Activated naive CD4-positive, alpha-beta T cell treated with anti-CD3 and anti-CD28 coated beads for 36 hours (primary cell): Measurements from ENCODE around the gene THAP6. TPM values are rescaled to one million over a fixed set of nuclear protein-coding genes. Genes with fewer than 3 reads are reported as not detected.

Source experiments
- CTCF ChIA-PET: fragments of 350-600 bp; sonication (Branson Sonifier 250); formaldehyde crosslinking; loops from one replicate; lab custom pipeline; 2021; ENCODE audit warnings: antibody characterized with exemption; lab: Charles Lee
- DNase-seq: peaks from one replicate; pipeline ENCODE4 v3.0.0-alpha.2; 2020
- H3K27ac Mint-ChIP-seq: one replicate; pipeline ENCODE4 v1.8.0; 2021; ENCODE audit warnings: mild to moderate bottlenecking, mixed read lengths
- H3K27me3 Mint-ChIP-seq: one replicate; pipeline ENCODE4 v1.8.0; 2021; ENCODE audit warnings: low read depth, mixed read lengths
- H3K36me3 Mint-ChIP-seq: one replicate; pipeline ENCODE4 v1.8.0; 2021; ENCODE audit warnings: low read depth, mixed read lengths
- H3K4me1 Mint-ChIP-seq: one replicate; pipeline ENCODE4 v1.8.0; 2021; ENCODE audit warnings: low read depth, mixed read lengths
- H3K4me3 Mint-ChIP-seq: one replicate; pipeline ENCODE4 v1.8.0; 2021; ENCODE audit warnings: mild to moderate bottlenecking, moderate library complexity, mixed read lengths
- H3K9me3 Mint-ChIP-seq: one replicate; pipeline ENCODE4 v1.8.0; 2021; ENCODE audit warnings: mixed read lengths
- intact Hi-C: fragments of 100-400 bp; cut with micrococcal nuclease; formaldehyde crosslinking; loops from one replicate; pipeline ENCODE4 v1.15.1; 2023
- total RNA-seq, 2 experiments: library from RNA; stranded (reverse); gene quantifications; one replicate each; pipeline ENCODE4 v1.2.3, GENCODE V29; 2021

Gene THAP6
- total RNA-seq, 2 experiments from 2014 or later = 14.3 to 15.4 TPM

GRCh38 chr4:75555294-75556164 lies 41.3 kb downstream of the THAP6 start, which contains the start of gene ODAPH:
ODAPH (plus strand) TSS chr4:75556066; CDS start chr4:75556083, 17 bp downstream.
- DNase-seq = no peak
- H3K27ac Mint-ChIP-seq = no peak within 1 kb of the TSS
- no peaks in the 10 kb centered on the region for H3K36me3 Mint-ChIP-seq
- CTCF ChIA-PET = no interaction called here
- H3K9me3 Mint-ChIP-seq = no peaks in the 10 kb centered on the region
- intact Hi-C loops = no loop called here
- peaks cover 2% of the 10 kb centered on the region for H3K27me3 Mint-ChIP-seq
- H3K4me3 Mint-ChIP-seq = no peak within 1 kb of the TSS
- H3K4me1 Mint-ChIP-seq = no peaks in the 10 kb centered on the region

- CTCF ChIA-PET = interaction anchor here (0.5 to 0.7 kb wide), 3 partner anchors 44 to 290 kb away, joined by 3 to 6 read pairs (median 3); no protein-coding TSS in a partner anchor
- intact Hi-C loops = no loop called here
Measured at GRCh38 chr4:75557696-75558095, 43.4 kb downstream of the THAP6 start.

GRCh38 chr4:75561789-75562188 lies 47.5 kb downstream of the THAP6 start:
- no peak overlapping the region for H3K4me3 Mint-ChIP-seq
- intact Hi-C loops = no loop called here
- no peak for DNase-seq
- CTCF ChIA-PET = no interaction called here
- no peaks in the 10 kb centered on the region for H3K4me1 Mint-ChIP-seq
- no peaks in the 10 kb centered on the region for H3K9me3 Mint-ChIP-seq
- peaks cover 8% of the 10 kb centered on the region for H3K27me3 Mint-ChIP-seq
- H3K36me3 Mint-ChIP-seq = no peaks in the 10 kb centered on the region
- no peak overlapping the region for H3K27ac Mint-ChIP-seq

More at GRCh38 chr4:75557696-75558095, 43.4 kb downstream of the THAP6 start:
- Mint-ChIP-seq H3K27ac (no peak overlapping the region), H3K4me1 (no peaks in the 10 kb centered on the region), H3K27me3 (peaks cover 5% of the 10 kb centered on the region), H3K9me3 (no peaks in the 10 kb centered on the region), H3K4me3 (no peak overlapping the region), H3K36me3 (no peaks in the 10 kb centered on the region)
- DNase-seq = no peak

GRCh38 chr4:75564023-75564422 lies 49.8 kb downstream of the THAP6 start:
- Mint-ChIP-seq H3K9me3 (no peaks in the 10 kb centered on the region), H3K4me1 (no peaks in the 10 kb centered on the region), H3K27me3 (peaks cover 8% of the 10 kb centered on the region), H3K36me3 (no peaks in the 10 kb centered on the region), H3K27ac (no peak overlapping the region), H3K4me3 (no peak overlapping the region)
- CTCF ChIA-PET = interaction anchor here (0.6 kb wide), 1 partner anchor 372 kb away, joined by 3 read pairs; no protein-coding TSS in a partner anchor
- no peak for DNase-seq
- intact Hi-C loops = no loop called here

- no peaks in the 10 kb centered on the region for H3K9me3 Mint-ChIP-seq
- H3K27me3 Mint-ChIP-seq = peaks cover 7% of the 10 kb centered on the region
- no peaks in the 10 kb centered on the region for H3K36me3 Mint-ChIP-seq
- intact Hi-C loops = no loop called here
- CTCF ChIA-PET = no interaction called here
- no peak for DNase-seq
- no peak overlapping the region for H3K4me3 Mint-ChIP-seq
- no peak overlapping the region for H3K27ac Mint-ChIP-seq
- no peaks in the 10 kb centered on the region for H3K4me1 Mint-ChIP-seq
Measured at GRCh38 chr4:75565481-75565880, 51.2 kb downstream of the THAP6 start.

- no peaks in the 10 kb centered on the region for H3K36me3 Mint-ChIP-seq
- DNase-seq = no peak
- intact Hi-C loops = no loop called here
- CTCF ChIA-PET = interaction anchor here (1.6 kb wide), 1 partner anchor 281 kb away, joined by 4 read pairs; no protein-coding TSS in a partner anchor
- peaks cover 4% of the 10 kb centered on the region for H3K27me3 Mint-ChIP-seq
- no peaks in the 10 kb centered on the region for H3K4me1 Mint-ChIP-seq
- H3K4me3 Mint-ChIP-seq = no peak overlapping the region
- H3K27ac Mint-ChIP-seq = no peak overlapping the region
- no peaks in the 10 kb centered on the region for H3K9me3 Mint-ChIP-seq
Measured at GRCh38 chr4:75566911-75567310, 52.6 kb downstream of the THAP6 start.

GRCh38 chr4:75567725-75568124 lies 53.5 kb downstream of the THAP6 start:
- Mint-ChIP-seq H3K27me3 (peaks cover 3% of the 10 kb centered on the region), H3K4me3 (no peak overlapping the region), H3K4me1 (no peaks in the 10 kb centered on the region), H3K36me3 (no peaks in the 10 kb centered on the region), H3K27ac (no peak overlapping the region), H3K9me3 (no peaks in the 10 kb centered on the region)
- intact Hi-C loops = no loop called here
- CTCF ChIA-PET = interaction anchor here (1.6 kb wide), 1 partner anchor 281 kb away, joined by 4 read pairs; no protein-coding TSS in a partner anchor
- DNase-seq = no peak

Other genes with a start within 250 kb of the THAP6 start
- 10 to 100 TPM; 31.3 to 34.6 TPM for gene RCHY1, start 70 bp upstream of the THAP6 start, total RNA-seq
- not detected for gene ODAPH, start 41.6 kb downstream of the THAP6 start, total RNA-seq
- 1 to 10 TPM in 1 of 2 experiments, under 1 TPM in 1; 0.79 to 1.2 TPM for gene CDKL2, start 116.1 kb downstream of the THAP6 start, total RNA-seq
- gene G3BP2, start 158.9 kb downstream of the THAP6 start, total RNA-seq = 100 to 1,000 TPM; 134 to 144 TPM
- 10 to 100 TPM; 42.1 to 42.4 TPM for gene USO1, start 210.1 kb downstream of the THAP6 start, total RNA-seq